Testis (tissue), 2 donors: ENCODE measurements around the gene GJA10.
"Not testable (repeated sequence)": the region's sequence is repeated elsewhere in the genome, so short reads cannot be mapped to it uniquely, and the experiment has no call there.

Source experiments
- CTCF ChIP-seq, 3 experiments: fragments of 450-650 bp in 2 of 3; fragments of 200-600 bp in 1 of 3; sonication (generic) in 1 of 3; IDR thresholded peaks; one replicate each; pipeline ENCODE4 v1.5.1; 2016 to 2019; ENCODE audit warnings: antibody characterized with exemption in 3 of 3, mild to moderate bottlenecking in 2 of 3, moderate library complexity in 1 of 3
- POLR2A ChIP-seq: fragments of 450-650 bp; IDR thresholded peaks from one replicate; pipeline ENCODE4 v1.6.1; 2017; ENCODE audit warnings: antibody characterized with exemption, mild to moderate bottlenecking, moderate library complexity

DNA sequence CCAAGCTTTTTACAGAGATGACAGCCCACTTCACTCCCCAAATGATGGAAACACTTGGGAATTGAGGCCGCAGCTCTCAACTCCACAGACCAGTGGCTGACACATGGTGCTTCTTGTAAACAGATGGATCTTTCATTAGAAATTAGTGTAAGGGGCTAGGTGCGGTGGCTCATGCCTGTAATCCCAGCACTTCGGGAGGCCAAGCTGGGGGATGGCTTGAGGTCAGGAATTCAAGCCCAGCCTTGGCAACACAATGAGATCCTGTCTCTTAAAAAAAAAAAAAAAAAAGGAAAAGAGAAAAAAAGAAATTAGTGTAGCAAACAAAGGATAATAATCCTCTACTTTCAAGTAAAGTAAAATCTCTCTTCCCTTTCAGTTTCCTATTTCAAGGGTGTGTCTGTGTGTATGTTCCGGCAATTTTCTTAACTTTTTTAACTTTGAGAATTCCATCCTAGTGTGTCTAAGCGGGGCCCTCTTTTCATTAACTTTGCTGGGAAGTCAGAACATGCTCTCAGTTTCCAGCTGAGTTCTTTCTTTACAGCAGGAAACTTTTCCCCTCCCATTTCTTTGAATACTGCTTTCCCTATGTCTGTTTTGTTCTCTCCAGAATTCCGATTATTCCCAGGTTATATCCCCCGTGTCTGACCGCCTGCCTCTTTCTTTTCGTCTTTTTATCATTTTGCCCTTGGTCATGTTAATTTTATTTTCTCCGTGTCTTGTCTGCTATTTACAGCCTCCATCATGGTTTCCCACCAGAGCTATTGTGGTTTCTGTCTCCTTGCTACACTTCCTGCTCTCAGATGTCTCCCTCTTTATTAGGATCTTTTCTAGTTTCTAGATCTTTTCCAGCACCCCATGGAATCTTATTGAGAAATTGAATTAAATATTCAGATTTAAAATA lies 16.0 kb downstream of the GJA10 start:
- not testable (repeated sequence) for TF ChIP-seq POLR2A; CTCF (IDR thresholded peaks at IDR 0.05)
